Caki2 (cell line): ENCODE measurements around the gene SAMD11. TPM values are rescaled to one million over a fixed set of nuclear protein-coding genes. Genes with fewer than 3 reads are reported as not detected.
"Not testable (repeated sequence)": the region's sequence is repeated elsewhere in the genome, so short reads cannot be mapped to it uniquely, and the experiment has no call there.

Experiments used
- DNase-seq: peaks from one replicate; pipeline ENCODE4 v3.0.0-alpha.2; 2015; ENCODE audit warnings: low read depth
- in situ Hi-C: cut with HindIII; loops from 2 replicates; pipeline ENCODE4 v1.10.0; 2016; ENCODE audit warnings: low sequenced_read_pairs, low pct_unique_long_range_greater_than_20kb, mixed read lengths
- total RNA-seq: library from RNA; depleted of rRNA; stranded (reverse); fragments of >200 nt; shearing (Covaris generic); gene quantifications from 2 replicates; pipeline ENCODE4 v1.2.3, GENCODE V29; 2014; ENCODE audit warnings: low replicate concordance

SAMD11 gene
- total RNA-seq, 1 experiment from 2014 or later = 69.4 TPM

- peak; percentile 70 for DNase-seq
- in situ Hi-C loops = no loop called here
Measured at GRCh38 chr1:966704-967300, 43.1 kb downstream of the SAMD11 start.

DNA sequence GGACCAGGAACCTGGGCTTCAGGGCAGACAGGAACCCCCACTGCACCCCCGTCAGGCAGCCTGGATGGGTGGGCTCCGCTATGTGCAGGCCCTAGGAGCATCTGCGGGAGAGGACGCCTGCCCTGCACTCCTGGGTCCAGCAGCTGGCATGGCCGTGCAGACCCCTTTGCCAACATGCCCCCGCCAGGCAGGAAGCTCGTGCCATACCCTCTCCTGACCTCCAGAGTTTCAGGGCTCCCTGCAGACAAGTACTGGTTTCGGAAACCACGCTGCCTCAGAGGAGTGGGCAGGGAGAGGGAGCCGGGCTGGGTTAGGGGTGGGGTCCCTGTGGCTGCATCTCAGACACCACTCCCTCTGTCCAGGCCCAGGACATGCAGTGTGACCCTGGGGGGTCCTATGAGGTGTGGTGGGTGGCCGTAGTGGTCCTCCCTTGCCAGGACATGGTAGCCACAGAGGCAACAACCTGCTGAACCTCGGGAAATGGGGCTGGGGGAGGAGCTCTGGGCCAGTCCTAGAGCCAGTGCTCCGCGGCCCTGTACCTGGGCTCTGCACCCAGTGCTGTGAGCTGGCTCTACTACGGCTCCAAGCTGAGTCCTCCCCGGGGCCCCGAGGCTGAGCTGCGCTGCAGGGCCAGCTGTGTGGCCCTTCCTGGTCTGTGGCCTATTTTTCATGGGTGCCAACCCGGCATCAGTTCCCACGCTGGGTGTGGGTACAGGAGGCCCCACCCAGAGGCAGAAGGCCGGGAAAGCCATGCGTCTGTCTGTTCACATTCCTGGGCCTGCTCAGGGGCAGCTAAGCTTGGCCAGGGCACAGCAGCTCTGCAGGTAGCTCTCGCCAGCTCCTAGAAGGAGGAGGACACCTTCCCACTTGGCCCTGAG lies 44.0 kb downstream of the SAMD11 start:
- in situ Hi-C loops = no loop called here
- no peak for DNase-seq

- in situ Hi-C loops = no loop called here
- no peak for DNase-seq
Measured at GRCh38 chr1:969260-969855, 45.6 kb downstream of the SAMD11 start.

DNA sequence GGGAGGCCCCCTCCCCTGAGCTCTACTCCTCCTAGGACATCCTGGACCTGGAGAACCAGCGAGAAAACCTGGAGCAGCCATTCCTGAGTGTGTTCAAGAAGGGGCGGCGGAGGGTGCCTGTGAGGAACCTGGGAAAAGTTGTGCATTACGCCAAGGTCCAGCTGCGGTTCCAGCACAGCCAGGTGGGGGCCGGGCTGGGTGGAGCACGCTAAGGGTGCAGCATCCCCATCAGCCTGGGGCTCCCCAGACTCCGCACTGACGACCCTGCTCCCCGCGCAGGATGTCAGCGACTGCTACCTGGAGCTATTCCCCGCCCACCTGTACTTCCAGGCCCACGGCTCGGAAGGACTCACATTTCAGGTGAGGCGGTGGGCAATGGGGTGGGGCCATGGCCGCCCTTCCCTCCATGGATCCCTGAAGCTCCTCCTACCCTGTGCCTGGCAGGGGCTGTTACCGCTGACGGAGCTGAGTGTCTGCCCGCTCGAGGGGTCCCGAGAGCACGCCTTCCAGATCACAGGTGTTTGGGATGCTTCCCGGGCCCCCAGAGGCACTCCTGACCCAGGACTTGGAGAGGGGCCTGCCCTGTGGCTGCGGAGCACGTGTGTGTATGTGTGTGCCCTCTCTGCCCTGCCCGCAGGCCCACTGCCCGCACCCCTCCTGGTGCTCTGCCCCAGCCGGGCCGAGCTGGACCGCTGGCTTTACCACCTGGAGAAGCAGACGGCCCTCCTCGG lies 46.7 kb downstream of the SAMD11 start:
- in situ Hi-C loops = no loop called here
- DNase-seq = no peak

- DNase-seq = no peak
- in situ Hi-C loops = no loop called here
Measured at GRCh38 chr1:970973-971730, 47.4 kb downstream of the SAMD11 start.

GRCh38 chr1:971751-972506 lies 48.2 kb downstream of the SAMD11 start:
- in situ Hi-C loops = no loop called here
- no peak for DNase-seq

- in situ Hi-C loops = no loop called here
- no peak for DNase-seq
Measured at GRCh38 chr1:972726-973458, 49.2 kb downstream of the SAMD11 start.

DNA sequence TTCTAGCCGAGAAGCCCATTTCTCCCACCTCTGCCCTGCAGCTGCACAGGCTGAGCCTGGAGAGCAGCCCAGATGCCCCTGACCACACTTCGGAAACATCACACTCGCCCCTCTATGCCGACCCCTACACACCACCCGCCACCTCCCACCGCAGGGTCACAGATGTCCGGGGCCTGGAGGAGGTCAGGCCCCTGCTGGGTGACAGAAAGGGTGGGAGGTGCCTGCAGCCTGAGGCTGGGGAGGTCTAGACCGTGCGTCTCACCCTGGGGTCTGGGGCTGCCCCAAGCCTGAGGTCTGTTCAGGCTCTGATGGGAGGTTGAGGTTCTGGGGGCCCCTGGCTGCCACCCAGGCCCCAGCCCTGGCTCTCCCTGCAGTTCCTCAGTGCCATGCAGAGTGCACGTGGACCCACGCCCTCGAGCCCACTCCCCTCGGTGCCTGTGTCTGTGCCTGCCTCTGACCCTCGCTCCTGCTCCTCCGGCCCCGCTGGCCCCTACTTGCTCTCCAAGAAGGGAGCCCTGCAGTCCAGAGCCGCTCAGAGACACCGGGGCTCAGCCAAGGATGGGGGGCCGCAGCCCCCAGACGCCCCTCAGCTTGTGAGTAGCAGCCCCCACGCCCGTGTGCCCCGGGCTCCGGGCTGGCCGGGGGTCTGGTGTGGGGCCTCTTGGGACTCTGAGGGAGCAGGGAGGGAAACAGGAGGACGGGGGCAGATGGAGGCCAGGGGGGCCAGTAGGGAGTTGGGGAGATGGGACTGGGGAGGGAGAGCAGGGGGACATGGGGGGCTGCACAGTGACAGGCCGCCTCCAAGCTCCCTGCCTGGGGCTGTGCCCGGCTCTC lies 50.0 kb downstream of the SAMD11 start:
- in situ Hi-C loops = no loop called here

GRCh38 chr1:974293-974640 lies 50.5 kb downstream of the SAMD11 start:
- in situ Hi-C loops = no loop called here
- no peak for DNase-seq

More for the DNA sequence above, 50.0 kb downstream of the SAMD11 start:
- no peak for DNase-seq

GRCh38 chr1:974687-975328 lies 51.1 kb downstream of the SAMD11 start:
- in situ Hi-C loops = no loop called here
- no peak for DNase-seq

DNA sequence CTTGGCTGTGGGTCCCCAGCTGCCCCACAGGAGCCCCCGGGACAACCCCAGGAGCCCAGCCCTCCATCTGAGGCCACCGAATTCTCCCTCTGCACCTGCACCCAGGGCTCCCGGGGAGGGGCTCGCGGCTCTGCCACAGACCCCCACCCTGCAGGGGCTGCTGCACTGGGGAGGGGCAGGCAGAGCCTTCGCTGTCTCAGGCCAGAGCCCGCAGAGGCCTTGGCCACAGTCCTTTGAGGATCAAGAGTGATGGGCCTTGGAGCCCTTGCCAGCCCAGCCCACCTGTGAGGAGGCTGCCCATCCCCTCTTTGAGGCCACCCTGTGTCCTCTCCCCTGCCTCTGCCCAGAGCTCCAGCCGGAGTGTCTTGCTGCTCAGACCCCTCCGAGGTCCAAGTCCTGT lies 51.6 kb downstream of the SAMD11 start:
- DNase-seq = no peak
- in situ Hi-C loops = no loop called here

- in situ Hi-C loops = no loop called here
- peak; percentile 84 for DNase-seq
Measured at GRCh38 chr1:975896-976683, 52.4 kb downstream of the SAMD11 start.

DNA sequence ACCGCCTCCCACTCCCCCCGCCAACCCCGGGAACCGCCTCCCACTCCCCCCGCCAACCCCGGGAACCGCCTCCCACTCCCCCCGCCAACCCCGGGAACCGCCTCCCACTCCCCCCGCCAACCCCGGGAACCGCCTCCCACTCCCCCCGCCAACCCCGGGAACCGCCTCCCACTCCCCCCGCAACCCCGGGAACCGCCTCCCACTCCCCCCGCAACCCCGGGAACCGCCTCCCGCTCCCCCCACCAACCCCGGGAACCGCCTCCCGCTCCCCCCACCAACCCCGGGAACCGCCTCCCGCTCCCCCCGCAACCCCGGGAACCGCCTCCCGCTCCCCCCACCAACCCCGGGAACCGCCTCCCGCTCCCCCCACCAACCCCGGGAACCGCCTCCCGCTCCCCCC lies 53.1 kb downstream of the SAMD11 start:
- in situ Hi-C loops, DNase-seq: not testable (repeated sequence)

- peak; percentile 37 for DNase-seq
- in situ Hi-C loops = no loop called here
Measured at GRCh38 chr1:978069-978834, 54.5 kb downstream of the SAMD11 start.
